Stimulated activated CD4-positive, alpha-beta T cell treated with anti-CD3 and anti-CD28 coated beads, Interleukin-2, amount 100 ng/mL, for 24 hours (primary cell): Measurements from ENCODE around the gene AWAT1.
A peak's percentile ranks its signal among the peaks of the same experiment; 100 is the strongest.
"Not testable (repeated sequence)": the region's sequence is repeated elsewhere in the genome, so short reads cannot be mapped to it uniquely, and the experiment has no call there.

Experiments
- DNase-seq, 2 donors: peaks; one replicate each; pipeline ENCODE4 v3.0.0-alpha.2; 2020

The AWAT1 gene

DNA sequence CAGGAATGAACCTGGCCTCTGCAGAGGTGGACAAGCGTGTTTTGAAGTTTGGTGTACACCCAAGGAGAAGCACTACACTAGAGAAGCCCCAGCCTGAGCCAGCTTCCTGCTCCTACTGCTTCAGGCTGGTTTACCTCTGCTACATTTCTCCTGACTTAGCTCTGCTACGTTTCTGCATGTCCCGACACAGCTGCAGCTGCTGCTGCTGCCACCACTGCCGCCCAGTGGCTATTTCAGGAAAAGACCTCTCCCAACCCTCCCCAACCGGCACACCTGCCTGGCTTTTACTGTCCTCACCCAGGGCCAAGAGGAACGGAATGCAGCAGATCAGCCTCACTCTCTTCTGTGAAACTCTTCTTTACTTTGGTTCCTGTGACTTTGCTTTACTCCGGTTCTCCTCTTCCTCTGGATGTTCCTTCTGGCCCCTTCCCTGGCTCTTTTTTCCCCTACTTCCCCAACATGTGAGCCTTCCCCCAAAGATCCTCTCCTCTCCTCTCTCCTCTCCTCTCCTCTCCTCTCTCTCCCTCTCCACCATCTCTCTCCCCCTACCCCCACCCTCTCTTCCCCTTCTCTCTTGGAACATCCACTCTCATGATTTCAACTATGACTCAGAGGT is 28.6 kb downstream of the AWAT1 start:
- peak; percentile 17 to 49 for DNase-seq

DNA sequence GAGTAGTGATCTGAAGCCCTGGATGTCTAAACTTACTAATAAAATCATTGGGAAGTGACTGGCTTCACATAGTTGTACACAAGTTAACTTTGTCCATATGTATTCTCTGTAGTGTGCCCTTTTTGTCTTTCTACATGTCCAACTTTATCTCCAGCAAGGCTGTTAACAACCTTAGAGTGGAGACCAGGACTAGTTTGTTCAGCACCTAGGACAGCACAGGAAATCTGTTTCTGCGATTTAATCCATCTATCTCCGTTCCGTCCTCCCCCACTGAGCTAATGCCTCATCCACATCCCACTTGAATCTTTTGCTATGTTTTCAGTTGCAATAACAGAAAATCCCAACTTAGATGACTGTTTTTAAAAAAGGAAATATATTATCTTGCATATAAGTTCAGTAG is 30.3 kb downstream of the AWAT1 start:
- DNase-seq, result no peak

DNA sequence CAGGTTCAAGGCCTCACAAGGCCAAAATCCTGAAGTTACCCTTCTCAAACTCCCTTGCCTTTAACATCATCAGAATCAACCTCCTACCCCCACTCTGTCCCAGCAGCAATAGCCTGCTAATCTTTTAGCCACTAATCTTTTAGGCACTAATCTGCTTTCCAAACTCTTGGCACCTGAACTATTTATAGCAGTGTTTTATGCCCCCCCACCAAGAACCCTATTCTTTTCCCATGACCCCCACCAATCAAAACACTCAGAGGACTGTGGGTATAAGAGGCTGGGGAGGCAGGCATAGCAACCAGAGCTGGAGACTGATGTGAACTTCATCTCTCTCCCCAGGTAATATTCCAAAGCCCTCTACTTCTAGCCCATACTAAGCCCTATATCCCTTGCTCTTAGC is 33.6 kb downstream of the AWAT1 start, which contains the start of gene ARR3:
ARR3 (plus strand) TSS at position 301 of the 400 bp plus-strand sequence. CDS start 1,052 bp downstream, outside the sequence.
- DNase-seq, result no peak

DNA sequence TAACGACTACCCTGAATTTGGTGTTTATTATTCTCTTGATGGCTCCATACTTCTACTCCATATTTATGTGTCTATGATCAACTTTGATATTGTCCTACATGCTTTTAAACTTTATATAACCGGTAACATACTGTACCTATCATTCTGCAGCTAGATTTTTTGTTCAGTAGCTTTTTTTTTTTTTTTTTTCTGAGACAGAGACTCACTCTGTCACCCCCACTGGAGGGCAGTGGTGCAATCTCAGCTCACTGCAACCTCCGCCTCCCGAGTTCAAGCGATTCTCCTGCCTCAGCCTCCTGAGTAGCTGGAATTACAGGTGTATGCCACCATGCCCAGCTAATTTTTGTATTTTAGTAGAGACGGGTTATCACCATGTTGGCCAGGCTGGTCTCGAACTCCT is 39.6 kb downstream of the AWAT1 start:
- not testable (repeated sequence) for DNase-seq

DNA sequence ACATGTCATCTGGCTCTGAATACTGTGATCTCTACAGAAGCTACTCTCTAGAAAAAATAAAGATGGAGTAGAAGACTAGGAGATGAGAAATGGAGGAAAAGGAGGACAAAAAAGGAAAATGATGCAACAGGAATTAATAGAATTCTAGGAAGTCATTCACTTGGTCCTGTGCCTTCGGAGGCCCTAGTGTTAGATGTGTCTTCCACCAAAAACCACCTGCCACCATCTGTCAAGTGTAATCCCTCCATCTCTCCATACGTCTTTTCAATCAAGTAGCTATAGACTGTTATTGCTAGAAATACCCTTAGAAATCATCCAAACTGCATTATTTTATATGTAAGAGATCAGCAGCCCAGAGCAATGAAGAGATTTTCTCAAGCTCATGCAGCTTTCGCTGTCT is 44.6 kb downstream of the AWAT1 start:
- DNase-seq, result no peak

DNA sequence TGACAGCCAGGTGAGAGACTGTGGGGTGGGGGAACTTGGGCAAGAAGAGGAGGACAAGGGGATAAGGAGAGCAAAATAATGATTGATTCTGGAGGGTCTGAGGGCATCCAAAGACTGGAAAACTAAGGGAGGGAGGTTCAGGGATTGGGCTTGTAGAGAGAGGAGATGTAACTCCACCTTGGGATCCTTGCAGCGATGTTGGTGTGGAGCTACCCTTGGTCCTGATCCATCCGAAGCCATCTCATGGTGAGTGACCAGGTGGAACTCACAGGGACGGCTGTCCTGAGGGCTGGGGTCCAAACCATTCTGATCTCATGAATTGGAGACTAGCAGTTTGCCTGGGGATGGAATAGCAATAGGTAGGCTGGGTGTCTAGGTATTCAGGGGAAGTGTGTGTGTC is 46.1 kb downstream of the AWAT1 start:
- DNase-seq, result no peak

DNA sequence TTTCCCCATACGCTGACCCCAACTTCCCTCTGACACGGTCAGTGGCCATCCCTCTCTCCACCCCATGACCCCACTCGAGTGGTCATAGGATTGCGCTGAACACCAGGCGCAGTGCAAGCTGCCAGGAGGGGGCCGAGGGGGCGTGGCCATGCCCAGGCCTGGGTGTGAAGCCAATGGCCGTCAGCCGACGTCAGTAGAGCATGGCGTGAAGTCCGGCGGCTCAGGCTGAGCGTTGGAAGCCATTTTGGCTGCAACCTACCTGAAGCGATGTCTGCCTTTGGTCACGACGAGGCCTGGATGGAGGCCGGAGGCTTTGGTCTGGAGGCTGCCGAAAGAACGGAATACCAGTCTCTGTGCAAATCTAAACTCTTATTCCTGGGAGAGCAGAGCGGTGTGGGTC is 47.5 kb downstream of the AWAT1 start, which contains the start of gene RAB41:
RAB41 (plus strand) TSS at position 222 of the 400 bp plus-strand sequence; CDS start at position 268, 46 bp downstream.
- no peak for DNase-seq

DNA sequence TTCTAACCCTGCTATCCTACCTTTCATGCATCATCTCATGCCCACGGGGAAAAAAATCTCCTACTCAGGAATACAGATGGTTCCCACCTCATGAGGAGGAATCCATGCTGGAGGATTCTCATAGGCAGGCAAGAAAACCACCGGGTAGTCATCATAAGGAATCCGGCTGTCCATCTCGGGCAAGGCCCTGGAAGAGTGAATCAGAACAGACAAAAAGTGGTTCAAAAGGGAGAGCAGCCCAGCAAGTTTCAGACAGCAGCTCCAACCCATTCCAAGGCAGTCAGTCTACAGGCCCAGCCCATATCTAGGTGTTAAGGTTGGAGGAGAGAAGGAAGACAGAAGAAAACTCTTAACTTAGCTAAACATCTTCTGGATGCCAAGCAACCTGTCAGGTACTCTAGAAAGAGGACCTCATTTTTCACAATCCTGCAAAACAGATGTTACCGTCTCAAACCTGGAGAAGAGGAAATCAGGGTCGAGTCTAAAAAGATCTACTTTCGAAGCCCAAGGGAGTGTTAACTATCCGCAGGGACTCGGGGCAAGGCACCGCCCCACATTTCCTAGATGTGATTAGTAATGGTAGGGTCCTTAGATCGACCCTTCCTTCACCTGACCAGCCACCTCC is 54.8 kb downstream of the AWAT1 start:
- no peak for DNase-seq
